Measurements from ENCODE around the gene RBM44.
A peak's percentile ranks its signal among the peaks of the same experiment; 100 is the strongest.
"Not testable (repeated sequence)": the region's sequence is repeated elsewhere in the genome, so short reads cannot be mapped to it uniquely, and the experiment has no call there.

Gene RBM44

DNA sequence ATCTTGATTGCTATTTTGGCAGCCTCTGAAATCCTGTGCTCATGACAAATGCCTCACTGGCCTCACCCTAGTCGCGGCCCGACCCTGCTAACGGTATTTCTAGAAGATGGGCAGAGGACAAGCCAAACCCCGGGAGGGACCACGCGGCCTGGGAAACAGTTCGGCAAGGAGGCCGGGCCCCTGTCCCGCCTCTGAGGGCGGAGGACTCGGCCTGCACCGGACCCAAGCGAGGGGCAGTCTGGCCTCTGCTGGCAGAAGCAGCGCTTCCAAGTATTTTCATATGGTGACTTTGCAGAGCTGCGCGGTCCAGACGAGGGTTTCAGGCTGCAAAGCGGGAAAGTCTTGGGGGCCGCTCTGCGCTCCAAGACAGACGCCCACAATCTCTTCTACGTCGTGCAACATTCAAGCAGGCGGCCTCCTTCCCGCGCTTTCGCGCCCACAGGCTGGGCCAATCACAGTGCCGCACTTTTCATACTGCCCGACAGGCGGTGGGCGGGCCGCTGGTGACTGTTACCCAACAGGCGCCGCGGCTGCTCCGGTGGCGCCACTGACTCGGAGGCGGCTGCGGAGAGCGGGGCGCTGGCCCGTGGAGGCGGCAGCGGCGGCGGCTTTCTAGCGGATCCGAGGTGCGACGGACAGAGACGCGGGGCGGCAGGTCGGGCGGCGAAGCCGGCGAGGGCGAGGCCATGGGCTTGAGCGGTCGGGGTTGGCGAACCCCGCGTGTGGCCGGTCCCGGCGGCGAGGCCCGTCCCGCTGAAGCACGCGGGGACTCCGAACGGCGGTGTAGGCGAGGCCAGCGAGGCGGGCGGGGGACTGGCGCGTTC is at the start of gene RBM44:
Gene RBM44 (plus strand): TSS at position 544 of the 824 bp plus-strand sequence. CDS start 14,831 bp downstream, outside the sequence.
- no peak for DNase-seq

- no peak for DNase-seq
Measured at GRCh38 chr2:237749002-237749401, 49.6 kb upstream of the RBM44 start.

DNA sequence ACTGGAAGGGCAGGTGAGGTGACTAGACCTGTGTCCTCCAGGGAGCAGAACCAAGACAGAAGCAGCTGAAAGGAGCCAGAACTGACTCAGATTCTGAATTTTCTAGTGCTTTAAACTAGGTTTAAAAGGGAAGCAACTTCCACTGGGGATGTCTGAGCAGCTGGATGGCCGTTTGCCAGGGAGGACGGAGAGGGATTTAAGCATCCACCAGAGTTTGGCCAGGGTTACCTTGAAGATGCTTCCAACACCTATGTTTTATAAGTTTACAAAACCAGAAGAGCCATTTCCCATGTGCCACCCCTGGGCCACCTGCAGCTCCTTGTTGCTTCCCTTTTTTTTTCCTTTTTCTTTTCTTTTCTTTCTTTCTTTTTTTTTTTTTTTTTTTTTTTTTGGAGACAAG is 48.6 kb upstream of the RBM44 start:
- DNase-seq: no peak

- DNase-seq: not testable (repeated sequence)
Measured at GRCh38 chr2:237750441-237750840, 48.1 kb upstream of the RBM44 start.

DNA sequence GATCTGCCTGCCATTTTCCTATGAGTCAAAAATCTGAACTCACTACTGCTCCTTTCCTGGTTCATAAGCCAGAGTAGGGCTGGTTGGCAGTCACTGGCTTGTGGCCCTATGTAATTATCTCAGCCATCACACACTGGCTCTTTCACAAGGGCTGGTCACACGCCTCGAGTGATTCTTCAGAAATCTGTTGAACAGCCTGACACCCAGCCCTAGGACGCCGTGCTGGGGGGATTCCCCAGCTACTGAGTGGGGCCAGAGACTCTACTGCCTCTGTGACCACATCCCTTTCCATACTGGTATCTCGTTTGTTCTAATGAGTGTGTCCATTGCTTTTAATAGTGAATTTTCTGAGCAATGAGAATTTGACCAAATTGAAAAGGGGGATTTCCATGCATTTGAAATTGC is 45.8 kb upstream of the RBM44 start:
- DNase-seq: no peak

GRCh38 chr2:237754182-237754581 is 44.4 kb upstream of the RBM44 start:
- DNase-seq: no peak

DNA sequence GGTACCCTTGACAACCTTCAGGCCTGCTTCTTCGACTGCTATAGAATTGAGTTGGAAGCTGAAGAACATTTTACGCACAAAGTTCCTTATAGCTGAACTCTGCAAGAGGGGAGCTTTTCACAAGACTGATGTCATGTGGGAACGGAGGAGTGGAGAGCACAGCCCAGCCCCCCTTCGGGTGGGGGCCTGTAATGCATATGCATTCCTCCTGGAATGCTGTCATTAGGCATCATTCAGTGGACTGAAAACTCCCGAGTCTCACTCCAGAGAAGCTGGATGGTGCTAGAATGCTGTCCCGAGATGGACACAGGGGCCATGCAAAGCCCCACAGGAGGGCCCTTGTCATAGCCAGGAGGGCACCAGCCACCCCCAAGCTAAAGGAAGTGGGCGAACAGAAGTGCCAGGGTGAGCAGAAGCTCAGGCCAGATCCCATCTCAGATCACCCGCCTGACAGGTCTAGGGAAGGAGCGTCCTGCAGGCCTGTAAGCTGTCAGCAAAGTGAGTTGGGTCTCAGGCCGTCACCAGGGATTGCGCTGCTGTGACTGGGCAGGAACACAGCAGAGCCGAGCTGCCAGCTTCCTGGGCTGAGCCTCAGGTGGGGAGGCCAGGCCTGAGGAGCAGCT is 43.8 kb upstream of the RBM44 start:
- no peak for DNase-seq

DNA sequence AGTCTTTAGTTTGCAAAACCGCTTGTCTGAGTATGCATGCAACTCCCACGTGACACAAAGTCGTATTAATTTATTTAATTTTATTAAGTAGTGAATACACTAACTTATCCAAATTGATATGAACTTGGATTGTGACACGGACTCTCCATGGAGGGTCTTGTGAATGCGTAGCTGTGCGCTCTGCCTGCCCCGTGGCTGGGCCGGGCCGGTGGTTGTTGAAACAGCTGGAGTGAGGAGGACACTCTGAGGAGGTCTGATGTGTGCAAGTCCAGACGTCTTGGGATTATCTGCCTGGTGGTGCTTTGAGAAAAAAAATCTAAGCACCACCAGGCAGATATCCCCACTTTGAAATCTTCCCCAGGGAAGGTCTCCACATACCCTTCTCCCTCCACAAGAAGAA is 41.0 kb upstream of the RBM44 start:
- DNase-seq: no peak

GRCh38 chr2:237758185-237758584 is 40.4 kb upstream of the RBM44 start:
- no peak for DNase-seq

DNA sequence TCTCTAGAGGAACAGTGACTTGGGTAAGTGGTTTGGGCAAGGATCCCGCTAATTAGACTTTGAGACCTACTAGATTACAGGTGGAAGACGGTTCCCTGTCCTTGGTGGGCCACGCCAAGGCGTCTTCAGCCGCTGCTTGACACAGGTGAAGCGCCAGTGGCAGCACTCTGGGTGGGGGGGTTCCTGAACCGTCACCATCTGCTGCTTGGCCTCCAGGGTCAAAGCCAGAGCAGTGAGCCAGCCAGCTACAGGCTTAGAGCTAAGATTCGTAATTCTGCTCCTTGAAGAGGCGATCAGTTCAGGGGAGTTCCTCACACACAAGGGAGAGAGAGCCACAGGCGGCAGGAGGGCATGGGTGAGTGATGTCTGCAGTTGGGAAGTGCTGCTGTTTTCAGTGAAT is 39.4 kb upstream of the RBM44 start:
- DNase-seq: no peak

GRCh38 chr2:237760506-237761502 is 37.8 kb upstream of the RBM44 start:
- no peak for DNase-seq

- not testable (repeated sequence) for DNase-seq
Measured at GRCh38 chr2:237762291-237763182, 36.0 kb upstream of the RBM44 start.

DNA sequence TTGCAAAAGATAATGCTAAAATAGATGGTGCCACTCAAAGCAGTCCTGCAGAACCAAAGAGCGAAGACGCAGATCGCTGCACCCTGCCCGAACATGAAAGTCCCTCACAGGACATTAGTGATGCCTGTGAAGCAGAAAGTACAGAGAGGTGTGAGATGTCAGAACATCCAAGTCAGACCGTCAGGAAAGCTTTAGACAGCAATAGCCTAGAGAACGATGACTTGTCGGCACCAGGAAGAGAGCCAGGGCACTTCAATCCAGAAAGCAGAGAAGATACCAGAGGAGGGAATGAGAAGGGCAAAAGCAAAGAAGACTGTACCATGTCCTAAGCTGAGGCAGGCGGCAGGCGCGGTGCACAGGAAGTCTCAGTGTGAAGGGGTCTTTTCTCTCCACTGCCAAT is 34.8 kb upstream of the RBM44 start:
- no peak for DNase-seq

DNA sequence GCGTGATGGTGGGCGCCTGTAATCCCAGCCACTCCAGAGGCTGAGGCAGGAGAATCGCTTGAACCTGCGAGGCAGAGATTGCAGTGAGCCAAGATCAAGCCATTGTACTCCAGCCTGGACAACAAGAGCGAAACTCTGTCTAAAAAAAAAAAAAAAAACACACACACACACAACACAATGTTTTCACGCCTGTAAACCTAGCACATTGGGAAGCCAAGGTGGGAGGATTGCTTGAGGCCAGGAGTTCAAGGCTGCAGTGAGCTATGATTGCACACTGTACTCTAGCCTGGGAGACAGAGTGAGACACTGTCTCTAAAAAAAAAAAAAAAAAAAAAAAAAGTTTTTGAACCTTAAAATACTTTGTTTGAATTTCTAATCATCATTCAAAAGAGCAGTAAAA is 33.5 kb upstream of the RBM44 start:
- DNase-seq: not testable (repeated sequence)

GRCh38 chr2:237765875-237766274 is 32.7 kb upstream of the RBM44 start:
- DNase-seq: no peak

GRCh38 chr2:237766340-237766739 is 32.2 kb upstream of the RBM44 start:
- no peak for DNase-seq

DNA sequence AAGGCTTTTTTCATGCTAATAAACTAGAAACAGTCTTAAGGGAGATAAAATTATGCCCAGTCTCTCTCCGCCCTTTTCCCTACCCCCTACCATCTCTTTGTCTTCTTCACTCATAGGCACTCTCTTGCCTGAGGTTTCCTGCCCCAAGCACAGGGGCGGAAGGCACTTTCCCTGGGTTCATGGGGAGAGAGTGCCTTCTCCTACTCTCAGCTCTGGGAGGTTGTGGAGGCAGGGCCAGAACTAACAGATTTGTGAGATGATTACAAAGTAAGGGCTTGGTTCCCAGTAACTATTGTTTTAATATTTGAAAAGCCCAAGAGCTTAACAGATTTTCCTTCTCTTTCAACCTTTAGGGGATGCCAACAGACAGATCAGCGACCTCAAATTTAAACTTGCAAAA is 26.1 kb upstream of the RBM44 start:
- no peak for DNase-seq

GRCh38 chr2:237773826-237774225 is 24.8 kb upstream of the RBM44 start:
- no peak for DNase-seq

DNA sequence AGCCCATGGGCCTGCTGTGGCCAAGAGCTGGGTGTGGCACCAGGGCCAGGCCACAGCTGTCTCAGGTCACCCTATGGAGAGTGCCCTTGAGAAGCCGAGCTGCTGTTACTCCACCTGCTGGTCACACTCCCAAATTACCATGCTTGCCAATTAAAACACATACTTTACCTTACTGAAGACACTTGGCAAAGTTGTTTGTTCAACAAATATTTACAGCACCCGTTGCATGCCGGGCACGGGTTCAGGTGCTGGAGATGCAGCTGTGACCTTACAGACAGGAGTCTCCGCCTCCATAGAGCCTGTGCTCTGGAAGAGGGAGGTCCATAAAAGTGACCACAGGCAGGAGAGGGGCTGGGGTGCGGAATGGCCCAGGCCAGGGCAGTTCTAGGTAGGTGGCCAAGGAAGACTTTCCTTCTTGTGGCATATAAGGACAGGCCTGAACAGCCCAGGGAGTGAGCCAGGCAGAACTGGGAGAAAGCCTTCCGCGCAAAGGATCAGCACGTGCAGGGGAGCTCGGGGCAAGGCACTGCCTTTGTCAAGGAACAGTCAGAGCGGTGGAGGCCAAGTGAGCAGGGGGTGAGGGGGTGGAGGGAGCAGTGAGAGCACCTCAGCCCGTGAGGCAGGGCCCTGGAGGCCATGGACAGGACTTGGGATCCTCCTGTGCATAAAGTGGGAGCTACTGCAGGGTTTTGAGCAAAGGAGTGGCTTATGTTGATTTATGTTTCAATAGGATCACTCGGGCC is 23.6 kb upstream of the RBM44 start:
- peak; percentile 45 for DNase-seq

GRCh38 chr2:237779521-237779920 is 19.1 kb upstream of the RBM44 start:
- DNase-seq: no peak

DNA sequence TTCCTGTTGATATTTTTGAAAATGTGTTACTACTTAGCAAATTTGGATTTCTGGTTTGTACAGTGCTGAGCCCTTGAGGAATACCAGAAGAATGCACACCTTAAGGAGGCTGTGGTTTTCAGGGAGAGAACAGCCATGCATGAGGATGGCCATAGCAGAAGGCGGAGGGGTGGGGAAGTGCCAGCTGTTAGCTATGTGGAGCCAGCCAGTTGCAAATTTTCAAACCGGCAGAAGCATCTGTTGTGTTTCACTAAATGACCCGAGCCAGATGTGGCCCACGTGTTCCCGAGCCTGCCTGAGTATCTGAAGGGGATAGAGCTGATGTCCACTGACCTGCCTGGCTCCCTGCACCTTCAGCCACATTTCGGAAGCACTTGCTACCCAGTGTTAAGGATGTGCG is 16.4 kb upstream of the RBM44 start:
- DNase-seq: no peak

Measured in stimulated activated CD4-positive, alpha-beta T cell treated with anti-CD3 and anti-CD28 coated beads, Interleukin-12 subunit alpha, Interleukin-12 subunit beta, amount 100 ng/mL, for 4 hours (primary cell).